Erythroblast (primary cell): ENCODE results near the gene TACR1.

ENCODE experiments used
- DNase-seq, 2 experiments: peaks; one replicate each; lab custom pipeline; 2025; lab: John Stamatoyannopoulos, UW
- GATA1 ChIP-seq: IDR thresholded peaks from 2 replicates; pipeline ENCODE4 v1.6.1; 2011; ENCODE audit warnings: low read depth, mild to moderate bottlenecking, control low read depth, low read length, moderate library complexity
- POLR2A ChIP-seq: IDR thresholded peaks from 2 replicates; pipeline ENCODE4 v1.6.1; 2011; ENCODE audit warnings: mild to moderate bottlenecking, low read length

The TACR1 gene

GRCh38 chr2:75211266-75211770 is 12.0 kb upstream of the TACR1 start:
- no peak for TF ChIP-seq POLR2A
- no peak for TF ChIP-seq GATA1
- DNase-seq: no peak

GRCh38 chr2:75210409-75210808 is 11.1 kb upstream of the TACR1 start:
- DNase-seq: no peak
- TF ChIP-seq POLR2A (no peak), GATA1 (no peak)

- TF ChIP-seq GATA1: no peak
- no peak for TF ChIP-seq POLR2A
- no peak for DNase-seq
These were observed 9.4 kb upstream of the TACR1 start for GRCh38 chr2:75208738-75209137.

- DNase-seq: no peak
- TF ChIP-seq GATA1 (no peak), POLR2A (no peak)
These were observed 5.5 kb upstream of the TACR1 start for GRCh38 chr2:75204833-75205232.

- TF ChIP-seq GATA1 (no peak), POLR2A (no peak)
- DNase-seq: no peak
These were observed 3.0 kb upstream of the TACR1 start for GRCh38 chr2:75202359-75202758.

- TF ChIP-seq GATA1: no peak
- TF ChIP-seq POLR2A: no peak
- DNase-seq: peak; percentile 13 to 26
These were observed 1.1 kb upstream of the TACR1 start for GRCh38 chr2:75200140-75201096.

GRCh38 chr2:75195076-75195691 is 4.1 kb downstream of the TACR1 start:
- no peak for TF ChIP-seq POLR2A
- no peak for TF ChIP-seq GATA1
- no peak for DNase-seq

GRCh38 chr2:75194184-75194868 is 5.0 kb downstream of the TACR1 start:
- TF ChIP-seq GATA1: no peak
- TF ChIP-seq POLR2A: no peak
- DNase-seq: no peak

GRCh38 chr2:75192496-75192895 is 6.8 kb downstream of the TACR1 start:
- TF ChIP-seq POLR2A (no peak), GATA1 (no peak)

GRCh38 chr2:75190271-75190990 is 8.9 kb downstream of the TACR1 start:
- DNase-seq: no peak
- no peak for TF ChIP-seq GATA1
- no peak for TF ChIP-seq POLR2A

More at GRCh38 chr2:75192496-75192895, 6.8 kb downstream of the TACR1 start:
- no peak for DNase-seq

GRCh38 chr2:75186821-75187220 is 12.5 kb downstream of the TACR1 start:
- TF ChIP-seq GATA1 (no peak), POLR2A (no peak)
- DNase-seq: no peak

GRCh38 chr2:75182606-75183005 is 16.7 kb downstream of the TACR1 start:
- TF ChIP-seq GATA1: no peak
- no peak for TF ChIP-seq POLR2A
- DNase-seq: no peak

- TF ChIP-seq POLR2A: no peak
- TF ChIP-seq GATA1: no peak
- no peak for DNase-seq
These were observed 18.8 kb downstream of the TACR1 start for GRCh38 chr2:75180476-75180875.

- TF ChIP-seq POLR2A (no peak), GATA1 (no peak)
- no peak for DNase-seq
These were observed 21.9 kb downstream of the TACR1 start for GRCh38 chr2:75177427-75177826.
